KMS-11 (cell line): ENCODE results near the gene MYADM.

Source experiments
- H2AFZ ChIP-seq: fragments of 200-600 bp; sonication (generic); 2 replicates; pipeline ENCODE4 v1.6.1; 2016; ENCODE audit warnings: antibody characterized with exemption, mixed run types, low read depth
- H3K27ac ChIP-seq: fragments of 200-600 bp; sonication (generic); 2 replicates; pipeline ENCODE4 v1.6.1; 2016; ENCODE audit warnings: mild to moderate bottlenecking, mixed run types
- H3K27me3 ChIP-seq: fragments of 200-600 bp; sonication (generic); 2 replicates; pipeline ENCODE4 v1.6.1; 2017; ENCODE audit warnings: mild to moderate bottlenecking, low read depth, mixed run types, moderate library complexity; ENCODE audit not compliant: insufficient read depth
- H3K36me3 ChIP-seq: fragments of 200-600 bp; sonication (generic); 2 replicates; pipeline ENCODE4 v1.6.1; 2017; ENCODE audit warnings: mild to moderate bottlenecking, mixed run types; ENCODE audit not compliant: insufficient read depth
- H3K4me1 ChIP-seq: fragments of 200-600 bp; sonication (generic); 2 replicates; pipeline ENCODE4 v1.6.1; 2016; ENCODE audit warnings: mild to moderate bottlenecking, low read depth, mixed run types; ENCODE audit not compliant: poor library complexity, severe bottlenecking
- H3K4me2 ChIP-seq: fragments of 200-600 bp; sonication (generic); 2 replicates; pipeline ENCODE4 v1.7.0; 2016; ENCODE audit warnings: mild to moderate bottlenecking, mixed run types
- H3K4me3 ChIP-seq: fragments of 200-600 bp; sonication (generic); IDR thresholded peaks from 2 replicates; pipeline ENCODE4 v1.6.1; 2017; ENCODE audit warnings: low read depth, low read length, mixed read lengths; ENCODE audit not compliant: insufficient read depth
- H3K79me2 ChIP-seq: fragments of 200-600 bp; sonication (generic); 2 replicates; pipeline ENCODE4 v1.6.1; 2016; ENCODE audit warnings: low read depth, mixed run types; ENCODE audit not compliant: insufficient read depth
- H3K9ac ChIP-seq: fragments of 200-600 bp; sonication (generic); 2 replicates; pipeline ENCODE4 v1.6.1; 2016; ENCODE audit warnings: mild to moderate bottlenecking, mixed run types
- H4K20me1 ChIP-seq: fragments of 200-600 bp; sonication (generic); 2 replicates; pipeline ENCODE4 v1.6.1; 2016; ENCODE audit warnings: mild to moderate bottlenecking, mixed run types; ENCODE audit not compliant: insufficient read depth
- CTCF ChIP-seq: fragments of 200-600 bp; sonication (generic); conservative IDR thresholded peaks from 2 replicates; pipeline ENCODE4 v1.6.1; 2017; ENCODE audit warnings: low read depth, mild to moderate bottlenecking, antibody characterized with exemption, low read length, moderate library complexity, mixed read lengths

MYADM gene

GRCh38 chr19:53867225-53868090 is at the start of gene MYADM:
MYADM (plus strand) TSS chr19:53867883; CDS start chr19:53873530, 5,647 bp downstream.
- Histone ChIP-seq H3K4me1 (no peaks in the 10 kb centered on the region), H3K4me3 (no peak within 1 kb of the TSS), H2AFZ (no peak within 1 kb of the TSS), H4K20me1 (no peaks in the 10 kb centered on the region), H3K27ac (no peak within 1 kb of the TSS), H3K9ac (no peak within 1 kb of the TSS), H3K27me3 (no peaks in the 10 kb centered on the region; the same call in 1 of the 2 replicates), H3K36me3 (no peaks in the 10 kb centered on the region), H3K4me2 (no peak within 1 kb of the TSS), H3K79me2 (no peaks in the 10 kb centered on the region)
- TF ChIP-seq CTCF, result no peak

GRCh38 chr19:53818756-53819155 is 48.9 kb upstream of the MYADM start:
- Histone ChIP-seq H3K79me2 (no peaks in the 10 kb centered on the region), H3K4me3 (no peak overlapping the region), H3K36me3 (no peaks in the 10 kb centered on the region), H3K4me2 (no peak overlapping the region), H3K27ac (no peak overlapping the region), H3K4me1 (no peaks in the 10 kb centered on the region), H3K9ac (no peak overlapping the region), H3K27me3 (no peaks in the 10 kb centered on the region), H4K20me1 (no peaks in the 10 kb centered on the region), H2AFZ (no peak overlapping the region)
- no peak for TF ChIP-seq CTCF

- H4K20me1 ChIP-seq, result no peaks in the 10 kb centered on the region
- no peaks in the 10 kb centered on the region for H3K4me1 ChIP-seq
- H3K4me3 ChIP-seq, result no peak overlapping the region
- H3K27ac ChIP-seq, result no peak overlapping the region
- H3K36me3 ChIP-seq, result no peaks in the 10 kb centered on the region
- no peak for TF ChIP-seq CTCF
- H3K79me2 ChIP-seq, result no peaks in the 10 kb centered on the region
- H3K27me3 ChIP-seq, result no peaks in the 10 kb centered on the region
- no peak overlapping the region for H2AFZ ChIP-seq
- no peak overlapping the region for H3K4me2 ChIP-seq
- H3K9ac ChIP-seq, result no peak overlapping the region
These were observed 47.8 kb upstream of the MYADM start for GRCh38 chr19:53819861-53820260.

- no peak overlapping the region for H3K27ac ChIP-seq
- no peak overlapping the region for H2AFZ ChIP-seq
These were observed 44.1 kb upstream of the MYADM start for GRCh38 chr19:53823380-53824120.

More at GRCh38 chr19:53823380-53824120, 44.1 kb upstream of the MYADM start:
- TF ChIP-seq CTCF, result no peak
- Histone ChIP-seq H4K20me1 (no peaks in the 10 kb centered on the region), H3K4me2 (no peak overlapping the region), H3K4me1 (no peaks in the 10 kb centered on the region), H3K79me2 (no peaks in the 10 kb centered on the region), H3K36me3 (no peaks in the 10 kb centered on the region), H3K4me3 (no peak overlapping the region), H3K9ac (no peak overlapping the region), H3K27me3 (no peaks in the 10 kb centered on the region)
